Caki2 (cell line): ENCODE data around the gene NOP14. TPM values are rescaled to one million over a fixed set of nuclear protein-coding genes. Genes with fewer than 3 reads are reported as not detected.

Experiments
- DNase-seq: peaks from one replicate; pipeline ENCODE4 v3.0.0-alpha.2; 2015; ENCODE audit warnings: low read depth
- in situ Hi-C: cut with HindIII; loops from 2 replicates; pipeline ENCODE4 v1.10.0; 2016; ENCODE audit warnings: low sequenced_read_pairs, low pct_unique_long_range_greater_than_20kb, mixed read lengths
- total RNA-seq: library from RNA; depleted of rRNA; stranded (reverse); fragments of >200 nt; shearing (Covaris generic); gene quantifications from 2 replicates; pipeline ENCODE4 v1.2.3, GENCODE V29; 2014; ENCODE audit warnings: low replicate concordance

Gene NOP14
- total RNA-seq, 1 experiment from 2014 or later = 21.7 TPM

GRCh38 chr4:2935762-2936743 lies 27.2 kb downstream of the NOP14 start:
- peak; percentile 80 for DNase-seq
- in situ Hi-C loops = no loop called here

- DNase-seq = peak; percentile 79
- in situ Hi-C loops = no loop called here
These were observed 28.1 kb downstream of the NOP14 start for GRCh38 chr4:2934813-2935761.

- no peak for DNase-seq
- in situ Hi-C loops = no loop called here
These were observed 29.0 kb downstream of the NOP14 start for GRCh38 chr4:2934077-2934812.

GRCh38 chr4:2933566-2934076 lies 29.6 kb downstream of the NOP14 start:
- in situ Hi-C loops = no loop called here
- DNase-seq = no peak

GRCh38 chr4:2932951-2933565 lies 30.1 kb downstream of the NOP14 start:
- in situ Hi-C loops = no loop called here
- no peak for DNase-seq

- DNase-seq = no peak
- in situ Hi-C loops = no loop called here
These were observed 30.8 kb downstream of the NOP14 start for GRCh38 chr4:2932321-2932950.

GRCh38 chr4:2931512-2932301 lies 31.5 kb downstream of the NOP14 start:
- DNase-seq = no peak
- in situ Hi-C loops = no loop called here

GRCh38 chr4:2930758-2931511 lies 32.3 kb downstream of the NOP14 start:
- DNase-seq = no peak
- in situ Hi-C loops = no loop called here

GRCh38 chr4:2930135-2930757 lies 33.0 kb downstream of the NOP14 start:
- in situ Hi-C loops = no loop called here
- no peak for DNase-seq

GRCh38 chr4:2929469-2929868 lies 33.7 kb downstream of the NOP14 start:
- in situ Hi-C loops = no loop called here

GRCh38 chr4:2928242-2929176 lies 34.7 kb downstream of the NOP14 start:
- in situ Hi-C loops = no loop called here
- no peak for DNase-seq

More at GRCh38 chr4:2929469-2929868, 33.7 kb downstream of the NOP14 start:
- no peak for DNase-seq

GRCh38 chr4:2927696-2928075 lies 35.5 kb downstream of the NOP14 start:
- in situ Hi-C loops = no loop called here
- no peak for DNase-seq

- DNase-seq = no peak
- in situ Hi-C loops = no loop called here
These were observed 36.0 kb downstream of the NOP14 start for GRCh38 chr4:2927016-2927695.
